Ammon's horn (tissue), 1 donor: ENCODE measurements around the gene KANTR.
"Not testable (repeated sequence)": the region's sequence is repeated elsewhere in the genome, so short reads cannot be mapped to it uniquely, and the experiment has no call there.

Source experiments
- DNase-seq: peaks from one replicate; pipeline ENCODE4 v3.0.0-alpha.2; 2016; ENCODE audit warnings: low spot score

Gene KANTR

GRCh38 chrX:53128097-53128749, 34.3 kb downstream of the KANTR start:
- no peak for DNase-seq

GRCh38 chrX:53133400-53133799, 39.5 kb downstream of the KANTR start:
- DNase-seq, result no peak

- no peak for DNase-seq
Observed at GRCh38 chrX:53135581-53135980, 41.6 kb downstream of the KANTR start.

- DNase-seq, result no peak
Observed at GRCh38 chrX:53153581-53153980, 59.6 kb downstream of the KANTR start.

GRCh38 chrX:53155512-53156206, 61.7 kb downstream of the KANTR start:
- DNase-seq, result no peak

- no peak for DNase-seq
Observed at GRCh38 chrX:53156207-53156596, 62.3 kb downstream of the KANTR start.

- DNase-seq, result no peak
Observed at GRCh38 chrX:53159184-53159583, 65.2 kb downstream of the KANTR start.

GRCh38 chrX:53160297-53160983, 66.5 kb downstream of the KANTR start:
- no peak for DNase-seq

- DNase-seq, result no peak
Observed at GRCh38 chrX:53163436-53163835, 69.5 kb downstream of the KANTR start.

- DNase-seq, result not testable (repeated sequence)
Observed at GRCh38 chrX:53164566-53164965, 70.6 kb downstream of the KANTR start.

- DNase-seq, result no peak
Observed at GRCh38 chrX:53166103-53166502, 72.2 kb downstream of the KANTR start.

GRCh38 chrX:53171356-53171755, 77.4 kb downstream of the KANTR start:
- no peak for DNase-seq
